ENCODE results near the gene IL1B. TPM values are rescaled to one million over a fixed set of nuclear protein-coding genes. Genes with fewer than 3 reads are reported as not detected.
A peak's percentile ranks its signal among the peaks of the same experiment; 100 is the strongest.

IL1B gene
- total RNA-seq, 4 donors from 2014 or later: 0.53 to 9.1 TPM; not detected in 2

GRCh38 chr2:112811841-112812306 lies 24.7 kb downstream of the IL1B start:
- no peaks in the 10 kb centered on the region for H3K27me3 ChIP-seq
- no peak for TF ChIP-seq CTCF (IDR thresholded peaks at IDR 0.05)
- TF ChIP-seq POLR2A (IDR thresholded peaks at IDR 0.05): no peak
- H3K27ac ChIP-seq: peak overlapping the region in 1 of 4 donors; percentile 31
- peaks cover 0 to 13% (median 3%) of the 10 kb centered on the region in 4 donors for H3K4me1 ChIP-seq
- H3K9me3 ChIP-seq: no peaks in the 10 kb centered on the region
- H3K36me3 ChIP-seq: no peaks in the 10 kb centered on the region
- no peak overlapping the region for H3K4me3 ChIP-seq
- DNase-seq: no peak

- H3K27me3 ChIP-seq: no peaks in the 10 kb centered on the region
- H3K4me1 ChIP-seq: peaks cover 0 to 13% (median 3%) of the 10 kb centered on the region in 4 donors
- H3K9me3 ChIP-seq: no peaks in the 10 kb centered on the region
- DNase-seq: no peak
- H3K27ac ChIP-seq: peak overlapping the region in 1 of 4 donors; percentile 31
- no peaks in the 10 kb centered on the region for H3K36me3 ChIP-seq
- H3K4me3 ChIP-seq: no peak overlapping the region
- TF ChIP-seq POLR2A (IDR thresholded peaks at IDR 0.05) (no peak), CTCF (IDR thresholded peaks at IDR 0.05) (no peak)
Observed at GRCh38 chr2:112811276-112811831, 25.2 kb downstream of the IL1B start.

GRCh38 chr2:112809112-112809511 lies 27.5 kb downstream of the IL1B start:
- Histone ChIP-seq H3K4me1 (peaks cover 0 to 13% (median 3%) of the 10 kb centered on the region in 4 donors), H3K27ac (no peak overlapping the region), H3K4me3 (no peak overlapping the region), H3K36me3 (no peaks in the 10 kb centered on the region), H3K9me3 (no peaks in the 10 kb centered on the region), H3K27me3 (no peaks in the 10 kb centered on the region)
- no peak for DNase-seq
- TF ChIP-seq POLR2A (IDR thresholded peaks at IDR 0.05): no peak
- no peak for TF ChIP-seq CTCF (IDR thresholded peaks at IDR 0.05)

- no peak for TF ChIP-seq CTCF (IDR thresholded peaks at IDR 0.05)
- no peak for TF ChIP-seq POLR2A (IDR thresholded peaks at IDR 0.05)
- Histone ChIP-seq H3K36me3 (no peaks in the 10 kb centered on the region), H3K9me3 (no peaks in the 10 kb centered on the region), H3K4me3 (no peak overlapping the region), H3K4me1 (peaks cover 0 to 7% (median 1%) of the 10 kb centered on the region in 4 donors), H3K27ac (no peak overlapping the region), H3K27me3 (no peaks in the 10 kb centered on the region)
- no peak for DNase-seq
Observed at GRCh38 chr2:112807233-112807807, 29.3 kb downstream of the IL1B start.

- Histone ChIP-seq H3K4me3 (no peak overlapping the region), H3K27me3 (no peaks in the 10 kb centered on the region), H3K9me3 (no peaks in the 10 kb centered on the region), H3K27ac (no peak overlapping the region), H3K4me1 (no peaks in the 10 kb centered on the region), H3K36me3 (no peaks in the 10 kb centered on the region)
- TF ChIP-seq POLR2A (IDR thresholded peaks at IDR 0.05): no peak
- TF ChIP-seq CTCF (IDR thresholded peaks at IDR 0.05): no peak
- DNase-seq: peak in 1 of 3 donors; percentile 22
Observed at GRCh38 chr2:112805542-112805941, 31.0 kb downstream of the IL1B start.
